T1000 (cell line): Measurements from ENCODE around the gene NACC2.

Experiments
- DNase-seq: peaks from one replicate; lab custom pipeline; 2025; ENCODE audit warnings: mixed read lengths; lab: John Stamatoyannopoulos, UW

The NACC2 gene

DNA sequence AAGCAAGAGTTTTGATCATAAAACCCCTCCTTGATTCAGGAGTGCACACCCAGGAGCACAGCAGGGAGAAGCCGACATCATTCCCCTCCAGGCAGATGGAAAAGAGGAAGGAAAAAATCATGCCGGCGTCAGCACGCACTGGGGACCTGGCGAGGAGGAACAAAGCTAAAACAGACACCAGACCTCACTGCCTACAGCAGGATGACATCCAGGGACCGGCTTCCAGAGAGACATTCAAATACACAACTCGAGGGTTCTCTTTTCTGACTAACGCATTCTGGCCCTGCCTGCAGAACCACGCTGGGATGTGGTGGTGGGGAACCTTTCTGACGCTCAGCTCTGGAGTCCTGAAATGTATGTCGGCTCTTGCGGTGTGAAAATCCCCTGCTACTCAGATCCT, 136.6 kb downstream of the NACC2 start:
- DNase-seq: no peak

DNA sequence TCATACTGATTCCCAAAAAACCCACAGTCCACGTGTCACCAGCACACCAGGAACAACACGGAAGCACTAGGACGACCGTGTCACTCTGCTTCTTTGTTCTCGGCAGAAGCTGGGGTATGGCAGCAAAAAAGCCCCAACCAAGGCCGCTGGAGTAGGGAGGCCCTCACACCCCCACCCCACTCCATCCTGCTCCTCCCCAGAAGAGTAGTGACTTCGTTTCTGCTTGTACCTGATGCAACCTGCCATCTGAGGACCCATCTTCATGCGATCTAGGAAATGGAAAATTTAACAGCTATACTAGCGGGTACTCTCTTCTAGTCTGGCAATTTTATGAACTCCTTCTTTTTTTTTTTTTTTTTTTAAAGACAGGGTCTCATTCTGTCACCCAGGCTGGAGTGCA, 137.7 kb downstream of the NACC2 start:
- no peak for DNase-seq

DNA sequence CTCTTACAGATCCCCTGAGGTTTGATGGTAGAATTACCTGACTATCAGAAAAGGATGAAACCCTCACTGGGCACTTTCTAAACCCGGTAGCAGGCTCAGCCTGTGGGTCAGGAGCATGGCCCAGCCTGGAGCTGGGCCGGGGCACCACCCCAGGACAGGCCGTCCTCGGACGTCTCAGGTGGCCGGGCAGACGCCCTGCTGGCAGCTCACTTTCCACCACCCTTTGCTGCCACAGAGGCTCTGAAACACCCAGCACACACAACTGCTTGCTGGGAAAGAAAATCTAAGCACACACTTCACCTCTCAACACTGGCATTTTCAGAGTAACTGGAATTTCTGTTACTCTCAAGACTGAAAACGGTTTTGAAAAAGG, 138.3 kb downstream of the NACC2 start:
- DNase-seq: no peak
